HepG2 (cell line): ENCODE results near the gene RTEL1. TPM values are rescaled to one million over a fixed set of nuclear protein-coding genes. Genes with fewer than 3 reads are reported as not detected.
A peak's percentile ranks its signal among the peaks of the same experiment; 100 is the strongest.

Source experiments
- CENPT ChIP-seq: sonication (generic); formaldehyde crosslinking; IDR thresholded peaks from 2 replicates; pipeline ENCODE4 v1.8.0; 2022; ENCODE audit warnings: low read depth, mild to moderate bottlenecking, moderate library complexity, missing genetic modification reagents
- HOMEZ ChIP-seq: IDR thresholded peaks from 2 replicates; pipeline ENCODE4 v1.6.1; 2016; ENCODE audit warnings: low read depth
- HOXD1 ChIP-seq: sonication (generic); formaldehyde crosslinking; IDR thresholded peaks from 2 replicates; pipeline ENCODE4 v1.5.0; 2020; ENCODE audit warnings: missing genetic modification reagents
- IKZF1 ChIP-seq: fragments of 450-650 bp; IDR thresholded peaks from 2 replicates; pipeline ENCODE4 v1.7.1; 2016
- NFE2L1 ChIP-seq: sonication (generic); formaldehyde crosslinking; IDR thresholded peaks from 2 replicates; pipeline ENCODE4 v1.4.0; 2020; ENCODE audit warnings: missing genetic modification reagents, mild to moderate bottlenecking, borderline replicate concordance
- POLR2G ChIP-seq: fragments of 200-400 bp; formaldehyde crosslinking; IDR thresholded peaks from 2 replicates; pipeline ENCODE4 v1.6.1; 2018; ENCODE audit warnings: mild to moderate bottlenecking, low read depth, low read length, moderate library complexity
- RFX3 ChIP-seq: IDR thresholded peaks from 2 replicates; pipeline ENCODE4 v1.6.1; 2016; ENCODE audit warnings: missing biosample characterization, missing genetic modification reagents
- UBTF ChIP-seq: sonication (generic); formaldehyde crosslinking; IDR thresholded peaks from 2 replicates; pipeline ENCODE4 v1.4.0; 2020; ENCODE audit warnings: mild to moderate bottlenecking, missing genetic modification reagents
- ZBTB25 ChIP-seq: IDR thresholded peaks from 2 replicates; pipeline ENCODE4 v1.6.1; 2018; ENCODE audit warnings: missing genetic modification reagents
- ZNF207 ChIP-seq: fragments of 450-650 bp; IDR thresholded peaks from 2 replicates; pipeline ENCODE4 v1.6.1; 2016; ENCODE audit warnings: antibody characterized with exemption, borderline replicate concordance
- ZNF382 ChIP-seq: sonication (generic); formaldehyde crosslinking; IDR thresholded peaks from 2 replicates; pipeline ENCODE4 v1.5.0; 2020; ENCODE audit warnings: missing genetic modification reagents, mild to moderate bottlenecking, borderline replicate concordance
- ZNF562 ChIP-seq: sonication (generic); formaldehyde crosslinking; IDR thresholded peaks from 2 replicates; pipeline ENCODE4 v1.8.0; 2022; ENCODE audit warnings: missing genetic modification reagents, borderline replicate concordance
- polyA plus RNA-seq, 8 experiments: library from polyadenylated mRNA; depleted of rRNA in 3 of 8; stranded (reverse) in 7 of 8; unstranded in 1 of 8; fragments of >200 nt; fragmentation: Illumina TruSeq in 4 of 8; extraction: Trizol in 4 of 8; gene quantifications; 2 replicates each; pipeline versions ENCODE4 v1.2.1 to v1.2.3, GENCODE V29; 2011 to 2016; ENCODE audit warnings: low read depth in 4 of 8, missing spikeins in 1 of 8, mixed read lengths in 1 of 8; ENCODE audit not compliant: insufficient read depth in 1 of 8
- total RNA-seq, 5 experiments: library from RNA; depleted of rRNA; stranded (reverse); fragments of >200 nt; fragmentation: Illumina TruSeq; extraction: Trizol; gene quantifications; 2 replicates each; pipeline ENCODE4 v1.2.3, GENCODE V29; 2016; ENCODE audit warnings: low read depth in 1 of 5
- TF ChIP-seq, protein P1 (sequence below): sonication (generic); formaldehyde crosslinking; IDR thresholded peaks from 2 replicates; pipeline ENCODE4 v1.8.0; 2022; ENCODE audit warnings: missing genetic modification reagents, mild to moderate bottlenecking, moderate library complexity, borderline replicate concordance
- TF ChIP-seq, protein P2 (sequence below): IDR thresholded peaks from 2 replicates; pipeline ENCODE4 v1.6.1; 2018; ENCODE audit warnings: missing genetic modification reagents, mild to moderate bottlenecking, missing compliant biosample characterization
- TF ChIP-seq, protein P3 (sequence below): sonication (generic); formaldehyde crosslinking; IDR thresholded peaks from 2 replicates; pipeline ENCODE4 v1.5.1; 2020; ENCODE audit warnings: mild to moderate bottlenecking, moderate library complexity, missing genetic modification reagents
- TF ChIP-seq, protein P4 (sequence below): sonication (generic); formaldehyde crosslinking; IDR thresholded peaks from 2 replicates; pipeline ENCODE4 v1.5.0; 2020; ENCODE audit warnings: missing genetic modification reagents, mild to moderate bottlenecking, borderline replicate concordance

RTEL1 gene
- total and polyA plus RNA-seq, 2 of the 13 experiments (the other 11 are each of a cell fraction or from before 2014, with no cell fraction given) = 21.8 to 36.4 TPM

- TF ChIP-seq ZBTB25 (CRISPR knock-in tag) (no peak), RFX3 (no peak), CENPT (CRISPR knock-in tag) (no peak), HOXD1 (CRISPR knock-in tag) (no peak), UBTF (CRISPR knock-in tag) (no peak), ZNF562 (CRISPR knock-in tag) (no peak), HOMEZ (CRISPR knock-in tag) (no peak), ZNF207 (no peak), NFE2L1 (CRISPR knock-in tag) (0 out of 2 replicates have a peak, but pooled peaks have one; percentile 10), POLR2G (peak; percentile 10; the same call in 1 of the 2 replicates), IKZF1 (no peak), ZNF382 (CRISPR knock-in tag) (no peak)
- TF ChIP-seq, protein P1, sequence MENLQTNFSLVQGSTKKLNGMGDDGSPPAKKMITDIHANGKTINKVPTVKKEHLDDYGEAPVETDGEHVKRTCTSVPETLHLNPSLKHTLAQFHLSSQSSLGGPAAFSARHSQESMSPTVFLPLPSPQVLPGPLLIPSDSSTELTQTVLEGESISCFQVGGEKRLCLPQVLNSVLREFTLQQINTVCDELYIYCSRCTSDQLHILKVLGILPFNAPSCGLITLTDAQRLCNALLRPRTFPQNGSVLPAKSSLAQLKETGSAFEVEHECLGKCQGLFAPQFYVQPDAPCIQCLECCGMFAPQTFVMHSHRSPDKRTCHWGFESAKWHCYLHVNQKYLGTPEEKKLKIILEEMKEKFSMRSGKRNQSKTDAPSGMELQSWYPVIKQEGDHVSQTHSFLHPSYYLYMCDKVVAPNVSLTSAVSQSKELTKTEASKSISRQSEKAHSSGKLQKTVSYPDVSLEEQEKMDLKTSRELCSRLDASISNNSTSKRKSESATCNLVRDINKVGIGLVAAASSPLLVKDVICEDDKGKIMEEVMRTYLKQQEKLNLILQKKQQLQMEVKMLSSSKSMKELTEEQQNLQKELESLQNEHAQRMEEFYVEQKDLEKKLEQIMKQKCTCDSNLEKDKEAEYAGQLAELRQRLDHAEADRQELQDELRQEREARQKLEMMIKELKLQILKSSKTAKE (CRISPR knock-in tag) = no peak
- TF ChIP-seq, protein P2, sequence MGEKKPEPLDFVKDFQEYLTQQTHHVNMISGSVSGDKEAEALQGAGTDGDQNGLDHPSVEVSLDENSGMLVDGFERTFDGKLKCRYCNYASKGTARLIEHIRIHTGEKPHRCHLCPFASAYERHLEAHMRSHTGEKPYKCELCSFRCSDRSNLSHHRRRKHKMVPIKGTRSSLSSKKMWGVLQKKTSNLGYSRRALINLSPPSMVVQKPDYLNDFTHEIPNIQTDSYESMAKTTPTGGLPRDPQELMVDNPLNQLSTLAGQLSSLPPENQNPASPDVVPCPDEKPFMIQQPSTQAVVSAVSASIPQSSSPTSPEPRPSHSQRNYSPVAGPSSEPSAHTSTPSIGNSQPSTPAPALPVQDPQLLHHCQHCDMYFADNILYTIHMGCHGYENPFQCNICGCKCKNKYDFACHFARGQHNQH (CRISPR knock-in tag) = no peak
- TF ChIP-seq, protein P3, sequence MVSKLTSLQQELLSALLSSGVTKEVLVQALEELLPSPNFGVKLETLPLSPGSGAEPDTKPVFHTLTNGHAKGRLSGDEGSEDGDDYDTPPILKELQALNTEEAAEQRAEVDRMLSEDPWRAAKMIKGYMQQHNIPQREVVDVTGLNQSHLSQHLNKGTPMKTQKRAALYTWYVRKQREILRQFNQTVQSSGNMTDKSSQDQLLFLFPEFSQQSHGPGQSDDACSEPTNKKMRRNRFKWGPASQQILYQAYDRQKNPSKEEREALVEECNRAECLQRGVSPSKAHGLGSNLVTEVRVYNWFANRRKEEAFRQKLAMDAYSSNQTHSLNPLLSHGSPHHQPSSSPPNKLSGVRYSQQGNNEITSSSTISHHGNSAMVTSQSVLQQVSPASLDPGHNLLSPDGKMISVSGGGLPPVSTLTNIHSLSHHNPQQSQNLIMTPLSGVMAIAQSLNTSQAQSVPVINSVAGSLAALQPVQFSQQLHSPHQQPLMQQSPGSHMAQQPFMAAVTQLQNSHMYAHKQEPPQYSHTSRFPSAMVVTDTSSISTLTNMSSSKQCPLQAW (CRISPR knock-in tag) = no peak
- TF ChIP-seq, protein P4, sequence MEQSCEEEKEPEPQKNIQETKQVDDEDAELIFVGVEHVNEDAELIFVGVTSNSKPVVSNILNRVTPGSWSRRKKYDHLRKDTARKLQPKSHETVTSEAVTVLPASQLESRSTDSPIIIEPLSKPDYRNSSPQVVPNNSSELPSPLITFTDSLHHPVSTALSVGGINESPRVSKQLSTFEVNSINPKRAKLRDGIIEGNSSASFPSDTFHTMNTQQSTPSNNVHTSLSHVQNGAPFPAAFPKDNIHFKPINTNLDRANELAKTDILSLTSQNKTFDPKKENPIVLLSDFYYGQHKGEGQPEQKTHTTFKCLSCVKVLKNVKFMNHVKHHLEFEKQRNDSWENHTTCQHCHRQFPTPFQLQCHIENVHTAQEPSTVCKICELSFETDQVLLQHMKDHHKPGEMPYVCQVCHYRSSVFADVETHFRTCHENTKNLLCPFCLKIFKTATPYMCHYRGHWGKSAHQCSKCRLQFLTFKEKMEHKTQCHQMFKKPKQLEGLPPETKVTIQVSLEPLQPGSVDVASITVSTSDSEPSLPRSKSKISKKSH (CRISPR knock-in tag) = no peak
These were observed 78.0 kb downstream of the RTEL1 start, which contains the start of gene LIME1 (continued) for GRCh38 chr20:63735859-63736718.
